ENCODE results near the gene SDHA. TPM values are rescaled to one million over a fixed set of nuclear protein-coding genes. Genes with fewer than 3 reads are reported as not detected.

Gene SDHA
- total RNA-seq, 1 donor from 2014 or later = 73.5 TPM

- Mint-ChIP-seq H3K4me1 (ENCODE audit: unreplicated experiment) (peaks cover 22% of the 10 kb centered on the region), H3K9me3 (ENCODE audit: unreplicated experiment) (no peaks in the 10 kb centered on the region), H3K27me3 (ENCODE audit: unreplicated experiment) (peaks cover 11% of the 10 kb centered on the region), H3K36me3 (ENCODE audit: low read depth, unreplicated experiment) (peaks cover 3% of the 10 kb centered on the region), H3K27ac (ENCODE audit: unreplicated experiment) (peak overlapping the region; percentile 52), H3K4me3 (ENCODE audit: unreplicated experiment) (no peak overlapping the region)
- DNase-seq (ENCODE audit: low spot score) = no peak
- no peak for TF ChIP-seq CTCF (IDR thresholded peaks at IDR 0.05; ENCODE audit: unreplicated experiment)
Measured at GRCh38 chr5:174876-175465, 43.1 kb upstream of the SDHA start.

GRCh38 chr5:176296-176823 is 41.8 kb upstream of the SDHA start:
- Mint-ChIP-seq H3K36me3 (ENCODE audit: low read depth, unreplicated experiment) (peaks cover 3% of the 10 kb centered on the region), H3K27ac (ENCODE audit: unreplicated experiment) (no peak overlapping the region), H3K4me3 (ENCODE audit: unreplicated experiment) (no peak overlapping the region), H3K9me3 (ENCODE audit: unreplicated experiment) (no peaks in the 10 kb centered on the region), H3K4me1 (ENCODE audit: unreplicated experiment) (peaks cover 32% of the 10 kb centered on the region), H3K27me3 (ENCODE audit: unreplicated experiment) (peaks cover 12% of the 10 kb centered on the region)
- TF ChIP-seq CTCF (IDR thresholded peaks at IDR 0.05; ENCODE audit: unreplicated experiment) = no peak
- no peak for DNase-seq (ENCODE audit: low spot score)

GRCh38 chr5:178110-178509 is 40.0 kb upstream of the SDHA start:
- Mint-ChIP-seq H3K9me3 (ENCODE audit: unreplicated experiment) (no peaks in the 10 kb centered on the region), H3K27me3 (ENCODE audit: unreplicated experiment) (peaks cover 8% of the 10 kb centered on the region), H3K27ac (ENCODE audit: unreplicated experiment) (no peak overlapping the region), H3K4me3 (ENCODE audit: unreplicated experiment) (no peak overlapping the region), H3K36me3 (ENCODE audit: low read depth, unreplicated experiment) (no peaks in the 10 kb centered on the region), H3K4me1 (ENCODE audit: unreplicated experiment) (peaks cover 29% of the 10 kb centered on the region)
- TF ChIP-seq CTCF (IDR thresholded peaks at IDR 0.05; ENCODE audit: unreplicated experiment) = no peak
- no peak for DNase-seq (ENCODE audit: low spot score)

GRCh38 chr5:179401-179800 is 38.7 kb upstream of the SDHA start:
- no peak for DNase-seq (ENCODE audit: low spot score)
- TF ChIP-seq CTCF (IDR thresholded peaks at IDR 0.05; ENCODE audit: unreplicated experiment) = no peak
- H3K9me3 Mint-ChIP-seq (ENCODE audit: unreplicated experiment) = no peaks in the 10 kb centered on the region
- H3K27me3 Mint-ChIP-seq (ENCODE audit: unreplicated experiment) = peaks cover 5% of the 10 kb centered on the region
- H3K36me3 Mint-ChIP-seq (ENCODE audit: low read depth, unreplicated experiment) = no peaks in the 10 kb centered on the region
- H3K4me3 Mint-ChIP-seq (ENCODE audit: unreplicated experiment) = no peak overlapping the region
- H3K4me1 Mint-ChIP-seq (ENCODE audit: unreplicated experiment) = peaks cover 29% of the 10 kb centered on the region
- H3K27ac Mint-ChIP-seq (ENCODE audit: unreplicated experiment) = no peak overlapping the region

- DNase-seq (ENCODE audit: low spot score) = no peak
- no peak overlapping the region for H3K27ac Mint-ChIP-seq (ENCODE audit: unreplicated experiment)
- H3K36me3 Mint-ChIP-seq (ENCODE audit: low read depth, unreplicated experiment) = peaks cover 4% of the 10 kb centered on the region
- H3K27me3 Mint-ChIP-seq (ENCODE audit: unreplicated experiment) = peaks cover 6% of the 10 kb centered on the region
- H3K4me1 Mint-ChIP-seq (ENCODE audit: unreplicated experiment) = peaks cover 23% of the 10 kb centered on the region
- H3K4me3 Mint-ChIP-seq (ENCODE audit: unreplicated experiment) = peak overlapping the region; percentile 65
- TF ChIP-seq CTCF (IDR thresholded peaks at IDR 0.05; ENCODE audit: unreplicated experiment) = no peak
- no peaks in the 10 kb centered on the region for H3K9me3 Mint-ChIP-seq (ENCODE audit: unreplicated experiment)
Measured at GRCh38 chr5:180286-180918, 37.7 kb upstream of the SDHA start.

All from endothelial cell (in vitro differentiated cells).